Keratinocyte (primary cell): ENCODE data around the gene GRP. TPM values are rescaled to one million over a fixed set of nuclear protein-coding genes. Genes with fewer than 3 reads are reported as not detected.

ENCODE experiments used
- DNase-seq: peaks from one replicate; pipeline ENCODE4 v3.0.0-alpha.2; 2011; ENCODE audit warnings: low read depth, missing footprints, low spot score
- FAIRE-seq: peaks from 2 replicates; lab custom pipeline; 2011; peaks lifted over from hg19 to GRCh38; lab: Jason Lieb, UNC
- H2AFZ ChIP-seq: 2 replicates; pipeline ENCODE4 v1.6.0; 2012; ENCODE audit warnings: low read length, control low read depth, inconsistent platforms; ENCODE audit not compliant: control insufficient read depth
- H3K27ac ChIP-seq: 2 replicates; pipeline ENCODE4 v1.5.1; 2011; ENCODE audit warnings: low read length; ENCODE audit not compliant: control insufficient read depth, insufficient read depth
- H3K27me3 ChIP-seq: 3 replicates; pipeline ENCODE4 v1.6.0; 2011; ENCODE audit warnings: low read length; ENCODE audit not compliant: control insufficient read depth, insufficient read depth; ENCODE audit errors: extremely low read depth
- H3K36me3 ChIP-seq, 2 experiments: 2 replicates in 1 of 2; 3 replicates in 1 of 2; pipeline ENCODE4 v1.5.1; 2011; ENCODE audit warnings: low read length in 2 of 2, mild to moderate bottlenecking in 1 of 2; ENCODE audit not compliant: control insufficient read depth in 2 of 2, insufficient read depth in 2 of 2; ENCODE audit errors: extremely low read depth in 1 of 2
- H3K4me1 ChIP-seq: 3 replicates; pipeline ENCODE4 v1.5.1; 2011; ENCODE audit warnings: low read length; ENCODE audit not compliant: control insufficient read depth, insufficient read depth; ENCODE audit errors: extremely low read depth
- H3K4me2 ChIP-seq: 3 replicates; pipeline ENCODE4 v1.6.0; 2011; ENCODE audit warnings: low read depth, low read length; ENCODE audit not compliant: control insufficient read depth, insufficient read depth; ENCODE audit errors: extremely low read depth
- H3K4me3 ChIP-seq, 3 experiments: fragments of 200-600 bp in 1 of 3; sonication (generic) in 1 of 3; 2 replicates in 2 of 3; 3 replicates in 1 of 3; pipeline ENCODE4 v1.5.1; 2011 to 2016; ENCODE audit warnings: low read length in 3 of 3, mild to moderate bottlenecking in 3 of 3, control low read depth in 2 of 3, inconsistent platforms in 1 of 3, low read depth in 1 of 3, mixed read lengths in 1 of 3, mixed run types in 1 of 3, moderate library complexity in 1 of 3; ENCODE audit not compliant: control insufficient read depth in 2 of 3, insufficient read depth in 2 of 3; ENCODE audit errors: extremely low read depth in 1 of 3
- H3K79me2 ChIP-seq: 2 replicates; pipeline ENCODE4 v1.6.0; 2012; ENCODE audit warnings: low read length; ENCODE audit not compliant: control insufficient read depth, insufficient read depth
- H3K9ac ChIP-seq: 3 replicates; pipeline ENCODE4 v1.6.0; 2011; ENCODE audit warnings: low read length; ENCODE audit not compliant: control insufficient read depth, insufficient read depth; ENCODE audit errors: extremely low read depth
- H3K9me1 ChIP-seq: 3 replicates; pipeline ENCODE4 v1.6.0; 2011; ENCODE audit warnings: low read length; ENCODE audit not compliant: control insufficient read depth, insufficient read depth; ENCODE audit errors: extremely low read depth
- H3K9me3 ChIP-seq: 2 replicates; pipeline ENCODE4 v1.5.1; 2012; ENCODE audit warnings: low read depth, low read length; ENCODE audit not compliant: control insufficient read depth
- H4K20me1 ChIP-seq: 3 replicates; pipeline ENCODE4 v1.6.0; 2011; ENCODE audit warnings: low read length; ENCODE audit not compliant: control insufficient read depth, insufficient read depth; ENCODE audit errors: extremely low read depth
- EZH2 ChIP-seq: IDR thresholded peaks from one replicate; pipeline ENCODE4 v1.6.1; 2012; ENCODE audit warnings: inconsistent platforms, mild to moderate bottlenecking, low read length, moderate library complexity
- dilution Hi-C: fragments of 300-500 bp; cut with MboI; formaldehyde crosslinking; loops from one replicate; pipeline ENCODE4 v1.7.0; 2020; ENCODE audit warnings: low sequenced_read_pairs; ENCODE audit not compliant: extremely low pct_ligation_motif_present
- polyA plus RNA-seq, 5 experiments: library from polyadenylated mRNA; depleted of rRNA in 3 of 5; stranded (reverse) in 3 of 5; stranded (forward) in 1 of 5; unstranded in 1 of 5; fragments of >200 nt; gene quantifications; 1 replicate in 1 of 5; 2 replicates in 3 of 5; 3 replicates in 1 of 5; pipeline versions ENCODE4 v1.2.1 to v1.2.3, GENCODE V29; 2011 to 2012; ENCODE audit warnings: missing spikeins in 2 of 5, low read depth in 1 of 5, low replicate concordance in 1 of 5
- TF ChIP-seq, protein P1 (sequence below), 3 experiments: IDR thresholded peaks in 1 of 3; conservative IDR thresholded peaks in 1 of 3; optimal IDR thresholded peaks in 1 of 3; 2 replicates in 2 of 3; 3 replicates in 1 of 3; pipeline versions ENCODE3 to v1.5.1; 2011; ENCODE audit warnings: low read length in 3 of 3, mild to moderate bottlenecking in 3 of 3, moderate library complexity in 2 of 3, control low read depth in 1 of 3, inconsistent platforms in 1 of 3; ENCODE audit not compliant: insufficient read depth in 2 of 3; ENCODE audit errors: extremely low read depth in 1 of 3

The GRP gene
- polyA plus RNA-seq, 1 donor (not counting 4 experiments of a cell fraction or from before 2014, with no cell fraction given): not detected

DNA sequence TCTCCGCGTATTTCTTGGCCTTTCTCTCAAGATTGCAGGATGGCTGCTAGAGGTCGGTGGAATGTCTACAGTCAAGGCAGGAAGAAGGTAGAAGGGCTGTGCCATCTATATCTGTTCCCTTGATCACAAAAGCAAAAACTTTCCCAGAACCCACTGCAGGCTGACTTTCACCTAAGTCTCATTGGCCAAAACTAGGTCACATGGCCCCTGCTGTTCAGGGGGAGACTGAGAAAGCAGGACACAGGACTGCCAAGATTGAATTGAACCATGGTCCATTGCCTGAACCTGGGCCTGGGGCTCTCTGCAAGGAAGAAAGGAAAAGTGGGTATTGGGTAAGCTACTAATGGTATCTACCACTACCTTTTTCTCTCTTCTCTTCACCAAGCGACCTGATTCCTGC, 9.7 kb upstream of the GRP start:
- dilution Hi-C loops: no loop called here
- no peaks in the 10 kb centered on the region for H3K9me1 ChIP-seq

DNA sequence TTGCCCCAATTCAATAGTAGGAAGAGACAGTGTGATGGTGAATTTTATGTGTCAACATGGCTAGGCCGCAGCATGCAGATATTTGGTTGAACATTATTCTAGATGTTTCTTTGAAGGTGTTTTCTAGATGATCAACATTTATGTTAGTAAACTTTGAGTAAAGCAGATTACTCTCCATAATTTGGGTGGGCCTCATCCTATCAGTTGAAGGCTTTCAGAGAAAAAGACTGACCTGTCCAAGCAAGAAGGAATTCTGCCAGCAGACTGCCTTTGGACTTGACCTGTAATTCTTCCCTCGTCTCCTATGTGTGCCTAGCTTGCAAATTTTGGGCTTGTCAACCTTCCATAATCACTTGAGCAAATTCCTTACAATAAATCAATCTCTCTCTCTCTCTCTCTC, 8.3 kb upstream of the GRP start:
- no peak overlapping the region for H3K4me3 ChIP-seq
- no peak overlapping the region for H2AFZ ChIP-seq
- no peaks in the 10 kb centered on the region for H4K20me1 ChIP-seq
- dilution Hi-C loops: no loop called here
- FAIRE-seq (no peak), DNase-seq (no peak)
- H3K4me2 ChIP-seq: no peak overlapping the region
- TF ChIP-seq EZH2: no peak
- TF ChIP-seq, protein P1, sequence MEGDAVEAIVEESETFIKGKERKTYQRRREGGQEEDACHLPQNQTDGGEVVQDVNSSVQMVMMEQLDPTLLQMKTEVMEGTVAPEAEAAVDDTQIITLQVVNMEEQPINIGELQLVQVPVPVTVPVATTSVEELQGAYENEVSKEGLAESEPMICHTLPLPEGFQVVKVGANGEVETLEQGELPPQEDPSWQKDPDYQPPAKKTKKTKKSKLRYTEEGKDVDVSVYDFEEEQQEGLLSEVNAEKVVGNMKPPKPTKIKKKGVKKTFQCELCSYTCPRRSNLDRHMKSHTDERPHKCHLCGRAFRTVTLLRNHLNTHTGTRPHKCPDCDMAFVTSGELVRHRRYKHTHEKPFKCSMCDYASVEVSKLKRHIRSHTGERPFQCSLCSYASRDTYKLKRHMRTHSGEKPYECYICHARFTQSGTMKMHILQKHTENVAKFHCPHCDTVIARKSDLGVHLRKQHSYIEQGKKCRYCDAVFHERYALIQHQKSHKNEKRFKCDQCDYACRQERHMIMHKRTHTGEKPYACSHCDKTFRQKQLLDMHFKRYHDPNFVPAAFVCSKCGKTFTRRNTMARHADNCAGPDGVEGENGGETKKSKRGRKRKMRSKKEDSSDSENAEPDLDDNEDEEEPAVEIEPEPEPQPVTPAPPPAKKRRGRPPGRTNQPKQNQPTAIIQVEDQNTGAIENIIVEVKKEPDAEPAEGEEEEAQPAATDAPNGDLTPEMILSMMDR (optimal IDR thresholded peaks at IDR 0.05 in 1 of 3, IDR thresholded peaks at IDR 0.05 in 1 of 3, conservative IDR thresholded peaks at IDR 0.05 in 1 of 3; ENCODE audit: extremely low read depth in 1 of 3, insufficient read depth in 2 of 3, low read length in 3 of 3): no peak
- H3K9ac ChIP-seq: no peak overlapping the region
- peaks cover 23% of the 10 kb centered on the region for H3K27me3 ChIP-seq
- H3K9me3 ChIP-seq: no peaks in the 10 kb centered on the region
- no peaks in the 10 kb centered on the region for H3K79me2 ChIP-seq
- no peaks in the 10 kb centered on the region for H3K9me1 ChIP-seq
- peaks cover 11% of the 10 kb centered on the region for H3K4me1 ChIP-seq
- H3K36me3 ChIP-seq: no peaks in the 10 kb centered on the region
- H3K27ac ChIP-seq: no peak overlapping the region

More for the DNA sequence above, 9.7 kb upstream of the GRP start:
- H4K20me1 ChIP-seq: no peaks in the 10 kb centered on the region
- TF ChIP-seq, protein P1 (optimal IDR thresholded peaks at IDR 0.05 in 1 of 3, IDR thresholded peaks at IDR 0.05 in 1 of 3, conservative IDR thresholded peaks at IDR 0.05 in 1 of 3; ENCODE audit: extremely low read depth in 1 of 3, insufficient read depth in 2 of 3, low read length in 3 of 3): no peak
- no peak for TF ChIP-seq EZH2
- H3K27me3 ChIP-seq: peaks cover 16% of the 10 kb centered on the region
- H3K9me3 ChIP-seq: no peaks in the 10 kb centered on the region
- no peak overlapping the region for H3K4me2 ChIP-seq
- no peak overlapping the region for H2AFZ ChIP-seq
- no peak overlapping the region for H3K4me3 ChIP-seq
- DNase-seq (no peak), FAIRE-seq (no peak)
- peaks cover 11% of the 10 kb centered on the region for H3K4me1 ChIP-seq
- no peaks in the 10 kb centered on the region for H3K79me2 ChIP-seq
- no peak overlapping the region for H3K9ac ChIP-seq
- H3K27ac ChIP-seq: no peak overlapping the region
- H3K36me3 ChIP-seq: no peaks in the 10 kb centered on the region
